OCI-LY7 (cell line): ENCODE measurements around the gene TNS1.

Experiments
- CTCF ChIP-seq: fragments of 200-600 bp; sonication (generic); conservative IDR thresholded peaks from 2 replicates; pipeline ENCODE4 v1.5.1; 2014; ENCODE audit warnings: mild to moderate bottlenecking, antibody characterized with exemption, low read length, moderate library complexity, mixed read lengths
- EZH2phosphoT487 ChIP-seq: fragments of 200-600 bp; sonication (generic); IDR thresholded peaks from 2 replicates; pipeline ENCODE4 v1.6.1; 2018; ENCODE audit warnings: low read depth, borderline replicate concordance, mild to moderate bottlenecking, mixed run types, antibody characterized with exemption, low read length, moderate library complexity, mixed read lengths

DNA sequence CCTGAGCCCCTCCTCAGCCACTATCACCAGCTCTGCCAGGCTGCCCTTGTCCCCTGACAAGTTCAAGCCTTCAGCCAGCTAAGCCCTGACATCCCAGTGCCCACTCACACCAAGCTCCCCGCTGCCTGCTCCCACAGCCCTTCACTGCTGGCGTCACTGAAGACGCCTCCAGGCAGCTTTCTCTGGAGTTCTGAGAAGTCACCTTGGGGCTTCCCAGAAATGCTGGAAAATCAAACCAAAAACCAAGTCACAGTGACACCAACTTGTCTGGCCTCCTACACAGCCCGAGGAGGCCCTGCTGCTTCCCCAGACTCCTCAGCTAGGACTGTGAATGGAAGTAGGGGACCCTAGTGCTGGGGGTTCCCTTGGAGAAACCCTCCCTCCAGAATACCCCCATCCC is 2.2 kb upstream of the TNS1 start:
- TF ChIP-seq CTCF: no peak
- no peak for TF ChIP-seq EZH2phosphoT487
